Measurements from ENCODE around the gene MITF. TPM values are rescaled to one million over a fixed set of nuclear protein-coding genes. Genes with fewer than 3 reads are reported as not detected.

The MITF gene
- polyA plus RNA-seq, 1 of the 3 experiments (the other 2 are of a cell fraction), result 1.7 TPM

DNA sequence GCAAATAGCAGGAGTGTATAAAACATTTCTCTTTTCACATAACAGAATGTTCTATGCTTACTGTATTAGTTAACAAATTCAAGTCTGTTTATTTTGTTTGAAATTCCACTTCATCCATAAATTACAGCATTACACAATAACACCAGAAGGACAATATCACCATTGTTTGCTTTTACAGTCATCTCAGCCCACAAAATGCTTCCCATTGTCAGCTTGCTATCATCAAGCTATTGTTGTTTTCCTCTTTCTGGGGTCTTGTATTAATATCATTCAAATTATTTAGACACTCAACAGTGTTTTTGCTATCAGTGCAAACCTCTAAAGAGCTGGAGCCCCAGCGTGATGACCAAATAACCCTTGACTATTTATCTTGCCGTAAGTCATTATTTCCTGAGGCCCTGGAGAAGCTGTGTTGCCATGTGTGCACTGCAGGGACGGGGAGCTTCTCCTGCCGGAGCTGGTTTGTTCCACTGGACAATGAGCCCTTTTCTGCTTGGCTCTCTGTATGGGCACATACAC is 261.4 kb downstream of the MITF start:
- WGBS (ENCODE audit: low lambda C conversion rate), result 70% methylated on average over 4 of the region's 4 CpGs
- Histone ChIP-seq H4K20me1 (ENCODE audit: insufficient read depth) (no peaks in the 10 kb centered on the region), H3K9ac (no peak overlapping the region), H3K4me1 (ENCODE audit: control insufficient read depth in 1 of 2, insufficient read depth in 2 of 2, low read depth in 1 of 2, low read length in 1 of 2) (peaks cover 0 to 15% of the 10 kb centered on the region in 2 experiments; a peak in 3 of 4 replicates), H3K27ac (ENCODE audit: low read depth in 2 of 2, low read length in 1 of 2) (no peak overlapping the region), H3K9me3 (no peaks in the 10 kb centered on the region), H3K9me2 (no peaks in the 10 kb centered on the region), H2AFZ (ENCODE audit: low read depth) (no peak overlapping the region), H3K27me3 (ENCODE audit: insufficient read depth) (no peaks in the 10 kb centered on the region), H3K79me2 (ENCODE audit: insufficient read depth) (no peaks in the 10 kb centered on the region), H3K4me3 (ENCODE audit: low read depth in 2 of 2, low read length in 1 of 2) (no peak overlapping the region), H3K36me3 (replicated peaks in 1 of 2; ENCODE audit: control insufficient read depth in 1 of 2, insufficient read depth in 2 of 2, low read length in 1 of 2) (no peaks in the 10 kb centered on the region), H3F3A (replicated peaks; ENCODE audit: insufficient read depth) (peaks cover 7% of the 10 kb centered on the region), H3K4me2 (no peak overlapping the region)
- TF ChIP-seq TEAD4 (IDR thresholded peaks at IDR 0.05; ENCODE audit: borderline replicate concordance, insufficient read depth), result no peak
- no peak for TF ChIP-seq EZH2phosphoT487 (IDR thresholded peaks at IDR 0.05; ENCODE audit: borderline replicate concordance, low read depth)
- TF ChIP-seq GATA2 (CRISPR knock-in tag; IDR thresholded peaks at IDR 0.05), result no peak
- no peak for TF ChIP-seq NRF1 (IDR thresholded peaks at IDR 0.05; ENCODE audit: low read depth, low read length)
- no peak for TF ChIP-seq SIN3A (IDR thresholded peaks at IDR 0.05; ENCODE audit: borderline replicate concordance, low read depth, low read length)
- TF ChIP-seq, protein P1, sequence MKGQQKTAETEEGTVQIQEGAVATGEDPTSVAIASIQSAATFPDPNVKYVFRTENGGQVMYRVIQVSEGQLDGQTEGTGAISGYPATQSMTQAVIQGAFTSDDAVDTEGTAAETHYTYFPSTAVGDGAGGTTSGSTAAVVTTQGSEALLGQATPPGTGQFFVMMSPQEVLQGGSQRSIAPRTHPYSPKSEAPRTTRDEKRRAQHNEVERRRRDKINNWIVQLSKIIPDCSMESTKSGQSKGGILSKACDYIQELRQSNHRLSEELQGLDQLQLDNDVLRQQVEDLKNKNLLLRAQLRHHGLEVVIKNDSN (IDR thresholded peaks at IDR 0.05; ENCODE audit: borderline replicate concordance, low read depth), result no peak
- TF ChIP-seq, protein P2, sequence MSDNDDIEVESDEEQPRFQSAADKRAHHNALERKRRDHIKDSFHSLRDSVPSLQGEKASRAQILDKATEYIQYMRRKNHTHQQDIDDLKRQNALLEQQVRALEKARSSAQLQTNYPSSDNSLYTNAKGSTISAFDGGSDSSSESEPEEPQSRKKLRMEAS (IDR thresholded peaks at IDR 0.05; ENCODE audit: low read depth), result no peak
- TF ChIP-seq, protein P3, sequence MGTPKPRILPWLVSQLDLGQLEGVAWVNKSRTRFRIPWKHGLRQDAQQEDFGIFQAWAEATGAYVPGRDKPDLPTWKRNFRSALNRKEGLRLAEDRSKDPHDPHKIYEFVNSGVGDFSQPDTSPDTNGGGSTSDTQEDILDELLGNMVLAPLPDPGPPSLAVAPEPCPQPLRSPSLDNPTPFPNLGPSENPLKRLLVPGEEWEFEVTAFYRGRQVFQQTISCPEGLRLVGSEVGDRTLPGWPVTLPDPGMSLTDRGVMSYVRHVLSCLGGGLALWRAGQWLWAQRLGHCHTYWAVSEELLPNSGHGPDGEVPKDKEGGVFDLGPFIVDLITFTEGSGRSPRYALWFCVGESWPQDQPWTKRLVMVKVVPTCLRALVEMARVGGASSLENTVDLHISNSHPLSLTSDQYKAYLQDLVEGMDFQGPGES (IDR thresholded peaks at IDR 0.05; ENCODE audit: low read depth, low read length), result no peak
- no peak for TF ChIP-seq RXRA (IDR thresholded peaks at IDR 0.05; ENCODE audit: borderline replicate concordance, low read depth)
- no peak for TF ChIP-seq RAD21 (IDR thresholded peaks at IDR 0.05; ENCODE audit: low read length)
- TF ChIP-seq ELF1 (IDR thresholded peaks at IDR 0.05), result no peak
- TF ChIP-seq GABPA (IDR thresholded peaks at IDR 0.05; ENCODE audit: low read depth), result no peak
- no peak for TF ChIP-seq JUND (IDR thresholded peaks at IDR 0.05)
- POLR2A ChIA-PET, result no interaction called here
- CTCF ChIA-PET, result no interaction called here
- no peak for DNase-seq

DNA sequence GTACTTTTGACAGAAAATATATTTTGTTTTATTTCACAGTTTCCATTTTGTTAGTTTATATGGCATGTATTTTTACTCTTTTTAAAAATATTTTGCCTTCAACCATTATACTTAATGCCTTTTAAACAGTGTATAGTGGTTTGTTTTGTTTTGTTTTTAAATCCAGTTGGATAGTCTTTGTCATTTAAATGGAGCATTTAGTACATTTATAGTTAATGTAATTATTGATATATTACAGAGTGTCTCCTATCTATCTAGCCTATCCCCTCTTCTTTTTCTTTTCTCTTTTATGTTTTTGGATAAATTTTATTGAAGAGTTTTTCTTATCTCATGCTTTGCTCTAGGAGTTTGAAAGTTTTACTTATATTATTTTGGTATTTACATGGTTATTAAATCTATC is 263.9 kb downstream of the MITF start:
- no peak overlapping the region for H3K4me3 ChIP-seq (ENCODE audit: low read depth in 2 of 2, low read length in 1 of 2)
- ChIA-PET POLR2A (no interaction called here), CTCF (interaction anchor here (0.9 kb wide), 1 partner anchor 19 kb away, joined by 4 read pairs; no protein-coding TSS in a partner anchor)
- H4K20me1 ChIP-seq (ENCODE audit: insufficient read depth), result no peaks in the 10 kb centered on the region
- H3K4me1 ChIP-seq (ENCODE audit: control insufficient read depth in 1 of 2, insufficient read depth in 2 of 2, low read depth in 1 of 2, low read length in 1 of 2), result peaks cover 0 to 8% of the 10 kb centered on the region in 2 experiments; a peak in 3 of 4 replicates
- no peak overlapping the region for H3K9ac ChIP-seq
- no peak for DNase-seq
- H3K9me3 ChIP-seq, result no peaks in the 10 kb centered on the region
- H3K79me2 ChIP-seq (ENCODE audit: insufficient read depth), result no peaks in the 10 kb centered on the region
- no peak overlapping the region for H3K27ac ChIP-seq (ENCODE audit: low read depth in 2 of 2, low read length in 1 of 2)
- no peaks in the 10 kb centered on the region for H3K27me3 ChIP-seq (ENCODE audit: insufficient read depth)
- H3F3A ChIP-seq (replicated peaks; ENCODE audit: insufficient read depth), result peaks cover under 1% of the 10 kb centered on the region
- no peak overlapping the region for H2AFZ ChIP-seq (ENCODE audit: low read depth)
- no peaks in the 10 kb centered on the region for H3K36me3 ChIP-seq (replicated peaks in 1 of 2; ENCODE audit: control insufficient read depth in 1 of 2, insufficient read depth in 2 of 2, low read length in 1 of 2)
- no peaks in the 10 kb centered on the region for H3K9me2 ChIP-seq
- H3K4me2 ChIP-seq, result no peak overlapping the region
- no peak for TF ChIP-seq RCOR1 (IDR thresholded peaks at IDR 0.05; ENCODE audit: low read length)
- TF ChIP-seq, protein P4, sequence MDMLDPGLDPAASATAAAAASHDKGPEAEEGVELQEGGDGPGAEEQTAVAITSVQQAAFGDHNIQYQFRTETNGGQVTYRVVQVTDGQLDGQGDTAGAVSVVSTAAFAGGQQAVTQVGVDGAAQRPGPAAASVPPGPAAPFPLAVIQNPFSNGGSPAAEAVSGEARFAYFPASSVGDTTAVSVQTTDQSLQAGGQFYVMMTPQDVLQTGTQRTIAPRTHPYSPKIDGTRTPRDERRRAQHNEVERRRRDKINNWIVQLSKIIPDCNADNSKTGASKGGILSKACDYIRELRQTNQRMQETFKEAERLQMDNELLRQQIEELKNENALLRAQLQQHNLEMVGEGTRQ (IDR thresholded peaks at IDR 0.05; ENCODE audit: borderline replicate concordance, low read depth, low read length), result no peak
- TF ChIP-seq, protein P5, sequence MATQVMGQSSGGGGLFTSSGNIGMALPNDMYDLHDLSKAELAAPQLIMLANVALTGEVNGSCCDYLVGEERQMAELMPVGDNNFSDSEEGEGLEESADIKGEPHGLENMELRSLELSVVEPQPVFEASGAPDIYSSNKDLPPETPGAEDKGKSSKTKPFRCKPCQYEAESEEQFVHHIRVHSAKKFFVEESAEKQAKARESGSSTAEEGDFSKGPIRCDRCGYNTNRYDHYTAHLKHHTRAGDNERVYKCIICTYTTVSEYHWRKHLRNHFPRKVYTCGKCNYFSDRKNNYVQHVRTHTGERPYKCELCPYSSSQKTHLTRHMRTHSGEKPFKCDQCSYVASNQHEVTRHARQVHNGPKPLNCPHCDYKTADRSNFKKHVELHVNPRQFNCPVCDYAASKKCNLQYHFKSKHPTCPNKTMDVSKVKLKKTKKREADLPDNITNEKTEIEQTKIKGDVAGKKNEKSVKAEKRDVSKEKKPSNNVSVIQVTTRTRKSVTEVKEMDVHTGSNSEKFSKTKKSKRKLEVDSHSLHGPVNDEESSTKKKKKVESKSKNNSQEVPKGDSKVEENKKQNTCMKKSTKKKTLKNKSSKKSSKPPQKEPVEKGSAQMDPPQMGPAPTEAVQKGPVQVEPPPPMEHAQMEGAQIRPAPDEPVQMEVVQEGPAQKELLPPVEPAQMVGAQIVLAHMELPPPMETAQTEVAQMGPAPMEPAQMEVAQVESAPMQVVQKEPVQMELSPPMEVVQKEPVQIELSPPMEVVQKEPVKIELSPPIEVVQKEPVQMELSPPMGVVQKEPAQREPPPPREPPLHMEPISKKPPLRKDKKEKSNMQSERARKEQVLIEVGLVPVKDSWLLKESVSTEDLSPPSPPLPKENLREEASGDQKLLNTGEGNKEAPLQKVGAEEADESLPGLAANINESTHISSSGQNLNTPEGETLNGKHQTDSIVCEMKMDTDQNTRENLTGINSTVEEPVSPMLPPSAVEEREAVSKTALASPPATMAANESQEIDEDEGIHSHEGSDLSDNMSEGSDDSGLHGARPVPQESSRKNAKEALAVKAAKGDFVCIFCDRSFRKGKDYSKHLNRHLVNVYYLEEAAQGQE (IDR thresholded peaks at IDR 0.05; ENCODE audit: low read depth, low read length), result no peak
- TF ChIP-seq POLR2AphosphoS5 (IDR thresholded peaks at IDR 0.05; ENCODE audit: low read depth, low read length), result no peak
- no peak for TF ChIP-seq NFIC (IDR thresholded peaks at IDR 0.05; ENCODE audit: borderline replicate concordance)
- TF ChIP-seq, protein P3 (IDR thresholded peaks at IDR 0.05; ENCODE audit: low read depth, low read length), result no peak
- no peak for TF ChIP-seq RAD21 (IDR thresholded peaks at IDR 0.05; ENCODE audit: low read length)
- TF ChIP-seq CHD2 (IDR thresholded peaks at IDR 0.05; ENCODE audit: low read length, partially characterized antibody), result no peak
- TF ChIP-seq TAF1 (IDR thresholded peaks at IDR 0.05; ENCODE audit: borderline replicate concordance, low read depth, low read length), result no peak
- TF ChIP-seq NRF1 (IDR thresholded peaks at IDR 0.05; ENCODE audit: low read depth, low read length), result no peak
- no peak for TF ChIP-seq FOXJ3 (CRISPR knock-in tag; IDR thresholded peaks at IDR 0.05)
